Measurements from ENCODE around the gene FAAP20. TPM values are rescaled to one million over a fixed set of nuclear protein-coding genes. Genes with fewer than 3 reads are reported as not detected.

Gene FAAP20
- total RNA-seq, 2 experiments from 2014 or later: 59.0 to 61.0 TPM

- POLR2A ChIA-PET: interaction anchor here (0.6 to 1.8 kb wide), 3 partner anchors 8 to 18 kb away, joined by 3 to 7 read pairs (median 4); partner anchors contain the start of gene SKI
Observed at GRCh38 chr1:2212532-2213491, 18.2 kb upstream of the FAAP20 start.

GRCh38 chr1:2212274-2212531 lies 17.6 kb upstream of the FAAP20 start:
- Mint-ChIP-seq H3K27ac (no peak overlapping the region), H3K4me3 (no peak overlapping the region), H3K27me3 (no peaks in the 10 kb centered on the region), H3K9me3 (no peaks in the 10 kb centered on the region), H3K4me1 (no peaks in the 10 kb centered on the region), H3K36me3 (no peaks in the 10 kb centered on the region)
- ATAC-seq (ENCODE audit: low read depth) (no peak), DNase-seq (no peak)
- POLR2A ChIA-PET: interaction anchor here (0.6 to 1.8 kb wide), 3 partner anchors 7 to 19 kb away, joined by 3 to 7 read pairs (median 4); partner anchors contain the start of gene SKI

More at GRCh38 chr1:2212532-2213491, 18.2 kb upstream of the FAAP20 start:
- Mint-ChIP-seq H3K4me1 (no peaks in the 10 kb centered on the region), H3K4me3 (peak overlapping the region; percentile 25), H3K36me3 (no peaks in the 10 kb centered on the region), H3K27me3 (peaks cover 3% of the 10 kb centered on the region), H3K27ac (peak overlapping the region; percentile 63), H3K9me3 (no peaks in the 10 kb centered on the region)
- peak; percentile 74 for DNase-seq
- peak; percentile 72 for ATAC-seq (ENCODE audit: low read depth)

- no peaks in the 10 kb centered on the region for H3K27me3 Mint-ChIP-seq
- no peak for DNase-seq
- POLR2A ChIA-PET: no interaction called here
- no peaks in the 10 kb centered on the region for H3K9me3 Mint-ChIP-seq
- peaks cover 1% of the 10 kb centered on the region for H3K4me1 Mint-ChIP-seq
- no peak for ATAC-seq (ENCODE audit: low read depth)
- no peaks in the 10 kb centered on the region for H3K36me3 Mint-ChIP-seq
- no peak overlapping the region for H3K27ac Mint-ChIP-seq
- H3K4me3 Mint-ChIP-seq: no peak overlapping the region
Observed at GRCh38 chr1:2210786-2211185, 16.2 kb upstream of the FAAP20 start.

- peaks cover 1% of the 10 kb centered on the region for H3K4me1 Mint-ChIP-seq
- H3K27me3 Mint-ChIP-seq: no peaks in the 10 kb centered on the region
- DNase-seq: no peak
- H3K9me3 Mint-ChIP-seq: no peaks in the 10 kb centered on the region
- H3K27ac Mint-ChIP-seq: no peak overlapping the region
- no peaks in the 10 kb centered on the region for H3K36me3 Mint-ChIP-seq
- POLR2A ChIA-PET: interaction anchor here (1.2 kb wide), 2 partner anchors 15 to 17 kb away, joined by 3 read pairs; no protein-coding TSS in a partner anchor
- no peak overlapping the region for H3K4me3 Mint-ChIP-seq
- ATAC-seq (ENCODE audit: low read depth): no peak
Observed at GRCh38 chr1:2210084-2210653, 15.6 kb upstream of the FAAP20 start.

- DNase-seq: no peak
- no peak overlapping the region for H3K4me3 Mint-ChIP-seq
- peaks cover 1% of the 10 kb centered on the region for H3K4me1 Mint-ChIP-seq
Observed at GRCh38 chr1:2209400-2210083, 15.0 kb upstream of the FAAP20 start.

GRCh38 chr1:2208309-2209239 lies 14.0 kb upstream of the FAAP20 start:
- DNase-seq: no peak
- H3K9me3 Mint-ChIP-seq: no peaks in the 10 kb centered on the region
- H3K36me3 Mint-ChIP-seq: no peaks in the 10 kb centered on the region
- POLR2A ChIA-PET: interaction anchor here (0.7 to 1.2 kb wide), 4 partner anchors 9 to 19 kb away, joined by 3 read pairs; no protein-coding TSS in a partner anchor
- H3K27ac Mint-ChIP-seq: no peak overlapping the region
- no peaks in the 10 kb centered on the region for H3K27me3 Mint-ChIP-seq
- no peak overlapping the region for H3K4me3 Mint-ChIP-seq
- no peak for ATAC-seq (ENCODE audit: low read depth)
- peaks cover 3% of the 10 kb centered on the region for H3K4me1 Mint-ChIP-seq

More at GRCh38 chr1:2209400-2210083, 15.0 kb upstream of the FAAP20 start:
- Mint-ChIP-seq H3K27me3 (no peaks in the 10 kb centered on the region), H3K36me3 (no peaks in the 10 kb centered on the region), H3K9me3 (no peaks in the 10 kb centered on the region), H3K27ac (no peak overlapping the region)
- POLR2A ChIA-PET: interaction anchor here (0.7 to 1.2 kb wide), 4 partner anchors 10 to 18 kb away, joined by 3 read pairs; no protein-coding TSS in a partner anchor
- ATAC-seq (ENCODE audit: low read depth): no peak

GRCh38 chr1:2206813-2207487 lies 12.4 kb upstream of the FAAP20 start:
- ATAC-seq (ENCODE audit: low read depth) (no peak), DNase-seq (no peak)
- Mint-ChIP-seq H3K9me3 (no peaks in the 10 kb centered on the region), H3K27me3 (no peaks in the 10 kb centered on the region), H3K4me3 (no peak overlapping the region), H3K4me1 (peaks cover 3% of the 10 kb centered on the region), H3K36me3 (no peaks in the 10 kb centered on the region), H3K27ac (peak overlapping the region; percentile 28)
- POLR2A ChIA-PET: interaction anchor here (0.7 kb wide), 2 partner anchors 21 to 24 kb away, joined by 3 read pairs; no protein-coding TSS in a partner anchor

- Mint-ChIP-seq H3K4me1 (peaks cover 3% of the 10 kb centered on the region), H3K36me3 (no peaks in the 10 kb centered on the region), H3K4me3 (peak overlapping the region; percentile 69), H3K9me3 (no peaks in the 10 kb centered on the region), H3K27me3 (no peaks in the 10 kb centered on the region), H3K27ac (no peak overlapping the region)
- POLR2A ChIA-PET: interaction anchor here (0.5 to 2.7 kb wide), 4 partner anchors 7 to 26 kb away, joined by 3 to 17 read pairs (median 4); partner anchors contain the start of gene FAAP20
- ATAC-seq (ENCODE audit: low read depth) (peak; percentile 79), DNase-seq (peak; percentile 95)
Observed at GRCh38 chr1:2205191-2205952, 10.8 kb upstream of the FAAP20 start.

- H3K9me3 Mint-ChIP-seq: no peaks in the 10 kb centered on the region
- H3K4me3 Mint-ChIP-seq: peak overlapping the region; percentile 67
- ATAC-seq (ENCODE audit: low read depth) (peak; percentile 19), DNase-seq (no peak)
- H3K36me3 Mint-ChIP-seq: no peaks in the 10 kb centered on the region
- H3K4me1 Mint-ChIP-seq: peaks cover 7% of the 10 kb centered on the region
- POLR2A ChIA-PET: interaction anchor here (0.5 to 2.7 kb wide), 5 partner anchors 8 to 27 kb away, joined by 3 to 17 read pairs (median 4); partner anchors contain the start of gene FAAP20
- H3K27ac Mint-ChIP-seq: no peak overlapping the region
- no peaks in the 10 kb centered on the region for H3K27me3 Mint-ChIP-seq
Observed at GRCh38 chr1:2204415-2205190, 10.0 kb upstream of the FAAP20 start.

- Mint-ChIP-seq H3K9me3 (no peaks in the 10 kb centered on the region), H3K27ac (no peak overlapping the region), H3K4me3 (no peak overlapping the region), H3K27me3 (no peaks in the 10 kb centered on the region), H3K4me1 (peaks cover 13% of the 10 kb centered on the region), H3K36me3 (no peaks in the 10 kb centered on the region)
- DNase-seq: no peak
- ATAC-seq (ENCODE audit: low read depth): no peak
- POLR2A ChIA-PET: interaction anchor here (1.3 to 2.7 kb wide), 3 partner anchors 9 to 26 kb away, joined by 5 to 17 read pairs (median 7); partner anchors contain the start of gene FAAP20
Observed at GRCh38 chr1:2203671-2204414, 9.3 kb upstream of the FAAP20 start.

All from activated naive CD8-positive, alpha-beta T cell treated with anti-CD3 and anti-CD28 coated beads, Interleukin-2, amount 10 ng/mL, durations not matched to agents 7 days and 5 days (primary cell).